Prostate gland (tissue), 2 donors: ENCODE measurements around the gene IMMP2L.

Experiments used
- CTCF ChIP-seq, 4 experiments: fragments of 200-600 bp in 2 of 4; fragments of 450-650 bp in 2 of 4; sonication (generic) in 2 of 4; IDR thresholded peaks; 1 replicate in 3 of 4; 2 replicates in 1 of 4; pipeline ENCODE4 v1.5.1; 2016 to 2019; ENCODE audit warnings: antibody characterized with exemption in 4 of 4, mild to moderate bottlenecking in 2 of 4, moderate library complexity in 2 of 4
- POLR2A ChIP-seq: fragments of 450-650 bp; IDR thresholded peaks from one replicate; pipeline ENCODE4 v1.6.1; 2016; ENCODE audit warnings: antibody characterized with exemption, mild to moderate bottlenecking

DNA sequence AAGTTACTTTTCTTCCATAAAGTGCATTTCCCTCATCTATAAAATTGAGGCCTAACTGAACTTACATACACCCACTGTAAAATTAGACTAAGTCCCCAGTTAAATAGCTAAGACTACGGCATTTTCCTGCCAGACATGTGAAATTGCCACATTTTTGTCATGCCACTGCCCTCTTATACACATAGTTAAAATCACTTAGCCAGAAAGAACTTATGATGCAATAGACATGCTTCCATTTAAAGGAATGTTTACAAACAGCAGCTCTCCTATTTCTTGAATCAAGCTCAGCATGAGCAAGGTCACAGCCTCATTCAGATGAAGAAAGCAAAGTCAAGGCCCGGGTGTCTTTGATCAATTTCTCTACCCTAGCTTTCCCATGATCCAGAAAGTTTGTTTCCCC lies 295.7 kb downstream of the IMMP2L start:
- TF ChIP-seq CTCF (IDR thresholded peaks at IDR 0.05) (no peak), POLR2A (no peak)
